ENCODE data around the gene NPDC1. TPM values are rescaled to one million over a fixed set of nuclear protein-coding genes. Genes with fewer than 3 reads are reported as not detected.
A peak's percentile ranks its signal among the peaks of the same experiment; 100 is the strongest.

NPDC1 gene
- total and polyA plus RNA-seq, 2 experiments from 2014 or later: 43.1 to 121 TPM

GRCh38 chr9:137021979-137022661, 23.9 kb downstream of the NPDC1 start:
- Histone ChIP-seq H3K36me3 (ENCODE audit: low read depth) (no peaks in the 10 kb centered on the region), H3K4me2 (ENCODE audit: unreplicated experiment) (no peak overlapping the region), H3K79me2 (ENCODE audit: insufficient read depth) (no peaks in the 10 kb centered on the region), H3K4me1 (ENCODE audit: insufficient read depth) (no peaks in the 10 kb centered on the region), H3K9me3 (ENCODE audit: low read depth) (no peaks in the 10 kb centered on the region), H3K4me3 (no peak overlapping the region), H3K27me3 (replicated peaks; ENCODE audit: insufficient read depth) (no peaks in the 10 kb centered on the region), H3K9ac (no peak overlapping the region), H4K20me1 (ENCODE audit: insufficient read depth) (no peaks in the 10 kb centered on the region), H3K27ac (no peak overlapping the region), H2AFZ (no peak overlapping the region), H3K9me2 (ENCODE audit: insufficient read depth) (no peaks in the 10 kb centered on the region), H3F3A (ENCODE audit: insufficient read depth) (no peaks in the 10 kb centered on the region)
- WGBS, 2 experiments (ENCODE audit: low coverage in 1 of 2, low lambda C conversion rate in 2 of 2, missing lambda C conversion rate in 2 of 2): 57 to 93% methylated on average over 16 to 30 of the region's 30 CpGs
- peak; percentile 85 for DNase-seq
- in situ Hi-C loops (cut with MboI): no loop called here
- TF ChIP-seq EZH2phosphoT487 (IDR thresholded peaks at IDR 0.05; ENCODE audit: insufficient read depth, low read depth) (no peak), EZH2 (IDR thresholded peaks at IDR 0.05; ENCODE audit: insufficient read depth, poor library complexity, severe bottlenecking) (no peak)

GRCh38 chr9:137021568-137021978, 24.4 kb downstream of the NPDC1 start:
- H3K9me2 ChIP-seq (ENCODE audit: insufficient read depth): no peaks in the 10 kb centered on the region
- no peaks in the 10 kb centered on the region for H3F3A ChIP-seq (ENCODE audit: insufficient read depth)
- H3K79me2 ChIP-seq (ENCODE audit: insufficient read depth): no peaks in the 10 kb centered on the region
- WGBS, 2 experiments (ENCODE audit: low coverage in 1 of 2, low lambda C conversion rate in 2 of 2, missing lambda C conversion rate in 2 of 2): 94 to 98% methylated on average over 4 to 6 of the region's 6 CpGs
- no peaks in the 10 kb centered on the region for H3K4me1 ChIP-seq (ENCODE audit: insufficient read depth)
- no peak overlapping the region for H3K27ac ChIP-seq
- no peak overlapping the region for H2AFZ ChIP-seq
- no peaks in the 10 kb centered on the region for H3K27me3 ChIP-seq (replicated peaks; ENCODE audit: insufficient read depth)
- H3K36me3 ChIP-seq (ENCODE audit: low read depth): no peaks in the 10 kb centered on the region
- no peaks in the 10 kb centered on the region for H3K9me3 ChIP-seq (ENCODE audit: low read depth)
- H3K9ac ChIP-seq: no peak overlapping the region
- DNase-seq: no peak
- TF ChIP-seq EZH2 (IDR thresholded peaks at IDR 0.05; ENCODE audit: insufficient read depth, poor library complexity, severe bottlenecking): no peak
- no peak for TF ChIP-seq EZH2phosphoT487 (IDR thresholded peaks at IDR 0.05; ENCODE audit: insufficient read depth, low read depth)
- H3K4me2 ChIP-seq (ENCODE audit: unreplicated experiment): no peak overlapping the region
- H3K4me3 ChIP-seq: no peak overlapping the region
- H4K20me1 ChIP-seq (ENCODE audit: insufficient read depth): no peaks in the 10 kb centered on the region
- in situ Hi-C loops (cut with MboI): no loop called here

DNA sequence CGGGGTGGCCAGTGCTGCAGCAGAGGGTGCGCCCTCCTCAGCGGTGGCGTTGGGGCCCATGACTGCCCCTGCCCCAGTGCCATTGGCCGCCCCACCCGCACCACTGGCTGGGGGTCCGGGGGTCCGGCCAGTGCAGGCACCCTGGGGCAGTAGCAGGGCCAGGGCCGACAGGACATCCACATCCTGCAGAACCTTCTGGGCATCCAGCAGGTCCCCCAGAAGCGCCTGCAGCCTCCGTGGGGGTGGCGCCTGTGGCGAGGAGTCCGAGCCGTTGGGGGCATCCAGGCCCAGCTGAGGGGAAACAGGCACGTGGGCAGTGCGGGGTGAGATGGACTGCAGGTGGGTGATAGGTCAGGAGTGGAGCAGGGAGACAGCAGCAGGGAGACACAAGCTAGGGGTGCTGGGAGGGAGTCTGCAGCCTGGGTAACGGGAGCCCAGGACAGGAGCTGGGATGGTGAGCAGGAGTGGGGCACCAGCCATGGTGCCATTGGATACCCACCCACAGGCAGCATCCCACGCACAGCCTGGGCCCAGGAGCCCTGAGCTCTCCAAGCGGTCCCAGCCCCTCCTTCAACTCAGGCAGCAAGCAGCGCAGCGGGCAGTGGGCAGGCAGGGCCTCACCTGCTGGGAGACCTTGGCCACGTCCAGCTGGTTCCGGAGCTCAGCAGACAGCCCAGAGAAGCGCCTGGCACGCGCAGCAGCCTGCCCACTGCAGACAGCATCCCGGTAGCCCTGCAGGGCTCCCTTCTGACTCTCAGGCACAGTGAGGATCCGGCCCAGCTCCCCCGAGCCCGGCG, 25.0 kb downstream of the NPDC1 start:
- no peak overlapping the region for H3K4me3 ChIP-seq
- no peaks in the 10 kb centered on the region for H3F3A ChIP-seq (ENCODE audit: insufficient read depth)
- no peak overlapping the region for H3K9ac ChIP-seq
- no peaks in the 10 kb centered on the region for H3K27me3 ChIP-seq (replicated peaks; ENCODE audit: insufficient read depth)
- no peaks in the 10 kb centered on the region for H3K36me3 ChIP-seq (ENCODE audit: low read depth)
- H3K4me2 ChIP-seq (ENCODE audit: unreplicated experiment): no peak overlapping the region
- H3K4me1 ChIP-seq (ENCODE audit: insufficient read depth): no peaks in the 10 kb centered on the region
- TF ChIP-seq EZH2phosphoT487 (IDR thresholded peaks at IDR 0.05; ENCODE audit: insufficient read depth, low read depth) (no peak), EZH2 (IDR thresholded peaks at IDR 0.05; ENCODE audit: insufficient read depth, poor library complexity, severe bottlenecking) (no peak)
- in situ Hi-C loops (cut with MboI): no loop called here
- 92 to 94% methylated on average over 31 to 32 of the region's 32 CpGs for WGBS, 2 experiments (ENCODE audit: low coverage in 1 of 2, low lambda C conversion rate in 2 of 2, missing lambda C conversion rate in 2 of 2)
- no peaks in the 10 kb centered on the region for H4K20me1 ChIP-seq (ENCODE audit: insufficient read depth)
- no peaks in the 10 kb centered on the region for H3K9me3 ChIP-seq (ENCODE audit: low read depth)
- no peak overlapping the region for H2AFZ ChIP-seq
- H3K27ac ChIP-seq: no peak overlapping the region
- no peaks in the 10 kb centered on the region for H3K79me2 ChIP-seq (ENCODE audit: insufficient read depth)
- no peaks in the 10 kb centered on the region for H3K9me2 ChIP-seq (ENCODE audit: insufficient read depth)
- DNase-seq: no peak

GRCh38 chr9:137019891-137020683, 25.9 kb downstream of the NPDC1 start:
- WGBS, 2 experiments (ENCODE audit: low coverage in 1 of 2, low lambda C conversion rate in 2 of 2, missing lambda C conversion rate in 2 of 2): 89 to 96% methylated on average over 17 to 34 of the region's 34 CpGs

More at GRCh38 chr9:137019891-137020683, 25.9 kb downstream of the NPDC1 start:
- Histone ChIP-seq H2AFZ (no peak overlapping the region), H3K4me1 (ENCODE audit: insufficient read depth) (no peaks in the 10 kb centered on the region), H3K79me2 (ENCODE audit: insufficient read depth) (no peaks in the 10 kb centered on the region), H3K4me2 (ENCODE audit: unreplicated experiment) (no peak overlapping the region), H3K27ac (no peak overlapping the region), H3K9me2 (ENCODE audit: insufficient read depth) (no peaks in the 10 kb centered on the region), H3K36me3 (ENCODE audit: low read depth) (no peaks in the 10 kb centered on the region), H3K9ac (no peak overlapping the region), H3F3A (ENCODE audit: insufficient read depth) (no peaks in the 10 kb centered on the region), H3K4me3 (no peak overlapping the region), H4K20me1 (ENCODE audit: insufficient read depth) (no peaks in the 10 kb centered on the region), H3K27me3 (replicated peaks; ENCODE audit: insufficient read depth) (no peaks in the 10 kb centered on the region), H3K9me3 (ENCODE audit: low read depth) (no peaks in the 10 kb centered on the region)
- TF ChIP-seq EZH2phosphoT487 (IDR thresholded peaks at IDR 0.05; ENCODE audit: insufficient read depth, low read depth) (no peak), EZH2 (IDR thresholded peaks at IDR 0.05; ENCODE audit: insufficient read depth, poor library complexity, severe bottlenecking) (no peak)
- DNase-seq: no peak
- in situ Hi-C loops (cut with MboI): no loop called here
